ENCODE results near the gene TH. TPM values are rescaled to one million over a fixed set of nuclear protein-coding genes. Genes with fewer than 3 reads are reported as not detected.
"Not testable (repeated sequence)": the region's sequence is repeated elsewhere in the genome, so short reads cannot be mapped to it uniquely, and the experiment has no call there.

TH gene
- total and polyA plus RNA-seq, 2 of the 4 experiments (the other 2 are of a cell fraction): 0.10 TPM; not detected in 1

DNA sequence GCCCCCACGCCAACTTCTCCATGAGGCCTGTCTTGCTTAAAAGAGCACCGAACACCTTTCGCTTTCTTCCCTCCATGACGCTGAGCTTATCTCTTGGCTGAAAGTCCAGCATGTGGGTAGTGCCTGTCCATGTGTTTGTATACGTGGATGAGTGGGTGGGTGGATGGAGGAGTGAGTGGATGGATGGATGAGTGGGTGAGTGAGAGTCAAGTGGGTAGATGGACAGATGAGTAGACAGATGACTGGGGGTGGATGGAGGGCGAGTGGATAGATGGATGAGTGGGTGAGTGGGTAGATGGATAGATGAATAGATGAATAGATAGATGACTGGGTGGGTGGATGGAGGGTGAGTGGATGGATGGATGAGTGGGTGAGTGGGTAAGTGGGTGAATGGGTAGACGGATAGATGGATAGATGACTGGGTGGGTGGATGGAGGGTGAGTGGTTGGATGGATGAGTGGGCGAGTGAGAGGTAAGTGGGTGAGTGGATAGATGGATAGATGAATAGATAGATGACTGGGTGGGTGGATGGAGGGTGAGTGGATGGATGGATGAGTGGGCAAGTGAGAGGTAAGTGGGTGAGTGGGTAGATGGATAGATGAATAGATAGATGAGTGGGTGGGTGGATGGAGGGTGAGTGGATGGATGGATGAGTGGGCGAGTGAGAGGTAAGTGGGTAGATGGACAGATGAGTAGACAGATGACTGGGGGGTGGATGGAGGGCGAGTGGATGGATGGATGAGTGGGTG is 46.7 kb downstream of the TH start:
- POLR2A ChIA-PET (ENCODE audit: unreplicated experiment); in situ Hi-C loops (cut with MboI; ENCODE audit: low sequenced_read_pairs): not testable (repeated sequence)

More for the DNA sequence above, 46.7 kb downstream of the TH start:
- H3K4me3 ChIP-seq (ENCODE audit: insufficient read depth, low read depth, low read length); H3K14ac ChIP-seq (replicated peaks; ENCODE audit: low read depth, low read length); H4K8ac ChIP-seq (ENCODE audit: low read depth in 2 of 2, low read length in 2 of 2); H3K23ac ChIP-seq (ENCODE audit: low read depth, low read length); H3K79me1 ChIP-seq (ENCODE audit: low read depth in 1 of 2, low read length in 2 of 2); H3K4me2 ChIP-seq (ENCODE audit: low read depth, low read length); H4K20me1 ChIP-seq (ENCODE audit: insufficient read depth, low read length); H2BK120ac ChIP-seq (ENCODE audit: low read depth, low read length); H3K27ac ChIP-seq (ENCODE audit: insufficient read depth, low read length); H4K5ac ChIP-seq (ENCODE audit: low read depth, low read length); dilution Hi-C loops (cut with HindIII; ENCODE audit: low sequenced_read_pairs, unreplicated experiment); H4K91ac ChIP-seq (ENCODE audit: insufficient read depth, low read depth, low read length); H2BK15ac ChIP-seq (ENCODE audit: low read depth, low read length); H2AK9ac ChIP-seq (replicated peaks; ENCODE audit: low read depth, low read length, poor library complexity); H3K9me1 ChIP-seq (ENCODE audit: insufficient read depth, low read length); H2BK5ac ChIP-seq (ENCODE audit: low read depth, low read length, poor library complexity, severe bottlenecking); H3K36me3 ChIP-seq (ENCODE audit: control insufficient read depth, insufficient read depth, low read length); H2AK5ac ChIP-seq (ENCODE audit: low read depth, low read length); H3K9ac ChIP-seq (ENCODE audit: low read depth, low read length); H2BK20ac ChIP-seq (ENCODE audit: low read depth, low read length); BruUV-seq (replicated peaks); DNase-seq; CTCF ChIA-PET; H3K9me3 ChIP-seq (ENCODE audit: control insufficient read depth, insufficient read depth, low read length); H3K18ac ChIP-seq (ENCODE audit: low read depth, low read length); ATAC-seq (ENCODE audit: low read depth); H3K27me3 ChIP-seq (ENCODE audit: control insufficient read depth, insufficient read depth, low read length); H3K56ac ChIP-seq (ENCODE audit: extremely low read depth, insufficient read depth, low read length); H3K4ac ChIP-seq (ENCODE audit: low read depth, low read length): not testable (repeated sequence)
- WGBS, 2 experiments (ENCODE audit: extremely low coverage in 2 of 2, insufficient read length in 1 of 2): 77% methylated on average over 2 of the region's 10 CpGs; no CpG with 5 or more reads in 1 of the 2 experiments
- H2AFZ ChIP-seq (replicated peaks; ENCODE audit: low read length, poor library complexity): peak overlapping the region; percentile 32
- intact Hi-C loops (cut with micrococcal nuclease): loop anchor here (5.0 kb wide), 1 partner anchor 48 kb away; no protein-coding TSS in a partner anchor
- peaks cover 11% of the 10 kb centered on the region for H3K4me1 ChIP-seq (ENCODE audit: control insufficient read depth, insufficient read depth, low read length)
